Endodermal cell (in vitro differentiated cells): ENCODE data around the gene ITGA6. TPM values are rescaled to one million over a fixed set of nuclear protein-coding genes. Genes with fewer than 3 reads are reported as not detected.

ENCODE experiments used
- DNase-seq: peaks from one replicate; pipeline ENCODE4 v3.0.0-alpha.2; 2017
- H3K27ac ChIP-seq: 2 replicates; pipeline ENCODE4 v1.5.1; 2013; ENCODE audit warnings: mild to moderate bottlenecking, low read depth, low read length, moderate library complexity
- H3K27me3 ChIP-seq: 2 replicates; pipeline ENCODE4 v1.6.1; 2013; ENCODE audit warnings: mild to moderate bottlenecking, low read length, moderate library complexity; ENCODE audit not compliant: insufficient read depth, control insufficient read depth, poor library complexity, severe bottlenecking
- H3K36me3 ChIP-seq: 2 replicates; pipeline ENCODE4 v1.7.0; 2013; ENCODE audit warnings: mild to moderate bottlenecking, low read length, moderate library complexity; ENCODE audit not compliant: control insufficient read depth, insufficient read depth
- H3K4me1 ChIP-seq: one replicate; pipeline ENCODE4 v1.7.0; 2013; ENCODE audit warnings: low read length; ENCODE audit not compliant: control insufficient read depth, insufficient read depth
- H3K4me3 ChIP-seq: 2 replicates; pipeline ENCODE4 v1.5.1; 2013; ENCODE audit warnings: mild to moderate bottlenecking, low read length, moderate library complexity
- H3K9ac ChIP-seq: 2 replicates; pipeline ENCODE4 v1.6.1; 2013; ENCODE audit warnings: mild to moderate bottlenecking, low read length, moderate library complexity; ENCODE audit not compliant: poor library complexity, severe bottlenecking; ENCODE audit errors: extremely low read depth
- H3K9me3 ChIP-seq: 2 replicates; pipeline ENCODE4 v1.6.1; 2013; ENCODE audit warnings: mild to moderate bottlenecking, low read length, moderate library complexity; ENCODE audit not compliant: control insufficient read depth
- H3K27ac Mint-ChIP-seq: 2 replicates; pipeline ENCODE4 v1.8.0; 2020; ENCODE audit warnings: mixed read lengths
- H3K27me3 Mint-ChIP-seq: 2 replicates; pipeline ENCODE4 v1.8.0; 2021; ENCODE audit warnings: mild to moderate bottlenecking, mixed read lengths; ENCODE audit not compliant: insufficient read depth
- H3K36me3 Mint-ChIP-seq: 2 replicates; pipeline ENCODE4 v1.8.0; 2020; ENCODE audit warnings: low read depth, mixed read lengths
- H3K4me1 Mint-ChIP-seq: 2 replicates; pipeline ENCODE4 v1.8.0; 2020; ENCODE audit warnings: mixed read lengths
- H3K4me3 Mint-ChIP-seq: 2 replicates; pipeline ENCODE4 v1.8.0; 2020; ENCODE audit warnings: mild to moderate bottlenecking, moderate library complexity, mixed read lengths
- H3K9me3 Mint-ChIP-seq: 2 replicates; pipeline ENCODE4 v1.8.0; 2020; ENCODE audit warnings: mild to moderate bottlenecking, mixed read lengths
- WGBS, 2 experiments: methylation state at CpG; one replicate each; pipeline versions ENCODE4 v1.1.5 to v1.1.7; 2013; ENCODE audit warnings: missing lambda C conversion rate in 2 of 2, mixed read lengths in 1 of 2; ENCODE audit not compliant: insufficient coverage in 1 of 2, insufficient read length in 1 of 2; 5-methylcytosine and 5-hydroxymethylcytosine counted together
- total RNA-seq, 2 donors: library from RNA; stranded (reverse); fragmentation: NEBNext Ultra II Directional in 1 of 2; extraction: Animal tissue kit (Norgen Biotek cat#: 25700) in 1 of 2; gene quantifications; 2 replicates in 1 of 2; 3 replicates in 1 of 2; pipeline ENCODE4 v1.2.1, GENCODE V29; 2021
- TF ChIP-seq, protein P1 (sequence below): fragments of 200-600 bp; sonication (generic); conservative IDR thresholded peaks from 2 replicates; pipeline ENCODE4 v1.5.0; 2021; ENCODE audit warnings: antibody characterized with exemption, mild to moderate bottlenecking

Gene ITGA6
- total RNA-seq, 2 donors from 2014 or later: 35.8 to 45.7 TPM

DNA sequence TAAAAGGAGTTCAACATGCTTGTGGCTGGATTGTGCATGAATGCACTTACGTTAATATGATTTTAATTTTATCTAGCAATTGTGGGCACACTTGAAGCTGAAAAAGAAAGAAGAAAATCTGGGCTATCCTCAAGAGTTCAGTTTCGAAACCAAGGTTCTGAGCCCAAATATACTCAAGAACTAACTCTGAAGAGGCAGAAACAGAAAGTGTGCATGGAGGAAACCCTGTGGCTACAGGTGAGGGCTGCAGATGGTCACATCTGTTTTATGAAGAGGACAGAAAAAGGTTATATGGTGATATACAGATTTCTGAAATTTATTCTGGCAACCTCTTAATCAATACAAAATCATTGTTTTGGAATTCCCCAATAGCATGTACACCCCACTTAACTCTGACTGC, 57.3 kb downstream of the ITGA6 start:
- Mint-ChIP-seq H3K36me3 (peaks cover 21% of the 10 kb centered on the region), H3K4me3 (no peak overlapping the region), H3K27me3 (no peaks in the 10 kb centered on the region), H3K4me1 (no peaks in the 10 kb centered on the region), H3K9me3 (no peaks in the 10 kb centered on the region), H3K27ac (no peak overlapping the region)
- no peak overlapping the region for H3K27ac ChIP-seq
- no peak overlapping the region for H3K9ac ChIP-seq
- no peaks in the 10 kb centered on the region for H3K27me3 ChIP-seq
- WGBS, 2 experiments: 90 to 93% methylated on average over 2 of the region's 2 CpGs
- H3K9me3 ChIP-seq: no peaks in the 10 kb centered on the region
- H3K36me3 ChIP-seq: peaks cover 45% of the 10 kb centered on the region
- H3K4me3 ChIP-seq: no peak overlapping the region
- TF ChIP-seq, protein P1, sequence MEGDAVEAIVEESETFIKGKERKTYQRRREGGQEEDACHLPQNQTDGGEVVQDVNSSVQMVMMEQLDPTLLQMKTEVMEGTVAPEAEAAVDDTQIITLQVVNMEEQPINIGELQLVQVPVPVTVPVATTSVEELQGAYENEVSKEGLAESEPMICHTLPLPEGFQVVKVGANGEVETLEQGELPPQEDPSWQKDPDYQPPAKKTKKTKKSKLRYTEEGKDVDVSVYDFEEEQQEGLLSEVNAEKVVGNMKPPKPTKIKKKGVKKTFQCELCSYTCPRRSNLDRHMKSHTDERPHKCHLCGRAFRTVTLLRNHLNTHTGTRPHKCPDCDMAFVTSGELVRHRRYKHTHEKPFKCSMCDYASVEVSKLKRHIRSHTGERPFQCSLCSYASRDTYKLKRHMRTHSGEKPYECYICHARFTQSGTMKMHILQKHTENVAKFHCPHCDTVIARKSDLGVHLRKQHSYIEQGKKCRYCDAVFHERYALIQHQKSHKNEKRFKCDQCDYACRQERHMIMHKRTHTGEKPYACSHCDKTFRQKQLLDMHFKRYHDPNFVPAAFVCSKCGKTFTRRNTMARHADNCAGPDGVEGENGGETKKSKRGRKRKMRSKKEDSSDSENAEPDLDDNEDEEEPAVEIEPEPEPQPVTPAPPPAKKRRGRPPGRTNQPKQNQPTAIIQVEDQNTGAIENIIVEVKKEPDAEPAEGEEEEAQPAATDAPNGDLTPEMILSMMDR: no peak
- no peak for DNase-seq
- no peaks in the 10 kb centered on the region for H3K4me1 ChIP-seq

DNA sequence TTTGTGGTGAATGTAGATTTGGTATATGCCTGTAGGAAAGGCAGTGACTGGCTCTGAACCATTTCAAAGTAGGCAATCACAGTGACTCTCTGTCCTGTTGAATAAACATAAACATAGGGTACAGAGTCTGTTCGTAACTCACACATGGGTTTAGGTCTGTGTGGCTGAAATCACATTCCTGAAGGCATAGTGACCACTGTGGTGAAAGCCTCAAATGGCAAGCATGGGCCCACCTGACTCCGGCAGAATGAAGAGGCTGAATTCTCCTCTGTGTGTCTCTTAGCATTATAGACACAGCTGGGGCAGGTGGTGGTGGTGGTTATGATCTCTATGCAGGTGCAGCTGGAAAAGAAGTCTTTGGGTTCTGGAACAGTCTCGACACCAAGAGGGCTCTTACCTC, 61.2 kb downstream of the ITGA6 start:
- no peaks in the 10 kb centered on the region for H3K9me3 ChIP-seq
- Mint-ChIP-seq H3K36me3 (peaks cover 41% of the 10 kb centered on the region), H3K27ac (no peak overlapping the region), H3K4me1 (no peaks in the 10 kb centered on the region), H3K9me3 (no peaks in the 10 kb centered on the region), H3K4me3 (no peak overlapping the region), H3K27me3 (no peaks in the 10 kb centered on the region)
- no peaks in the 10 kb centered on the region for H3K4me1 ChIP-seq
- no peak overlapping the region for H3K9ac ChIP-seq
- no peaks in the 10 kb centered on the region for H3K27me3 ChIP-seq
- H3K27ac ChIP-seq: no peak overlapping the region
- DNase-seq: no peak
- H3K36me3 ChIP-seq: peaks cover 64% of the 10 kb centered on the region
- TF ChIP-seq, protein P1: no peak
- 90 to 100% methylated on average over 1 to 3 of the region's 3 CpGs for WGBS, 2 experiments
- no peak overlapping the region for H3K4me3 ChIP-seq

DNA sequence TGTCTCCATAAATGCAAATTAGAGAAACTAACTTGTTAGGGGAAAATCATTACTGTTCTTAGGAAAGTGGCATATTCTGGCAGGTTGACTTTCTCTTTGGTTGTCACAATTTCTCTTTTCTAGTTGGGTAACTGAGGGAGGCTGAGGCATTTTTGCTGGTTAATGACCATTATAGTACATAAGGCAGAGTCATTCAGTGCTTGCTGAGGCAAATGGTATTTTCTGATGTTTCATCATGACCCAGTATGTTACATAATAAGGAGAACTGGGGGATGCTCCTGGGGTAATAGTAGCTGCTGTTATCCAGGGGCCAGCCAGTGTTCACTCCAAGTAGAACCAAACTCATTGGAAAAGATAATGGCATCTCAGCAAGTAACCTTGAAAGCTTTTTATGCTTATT, 62.3 kb downstream of the ITGA6 start:
- no peak overlapping the region for H3K4me3 ChIP-seq
- Mint-ChIP-seq H3K27me3 (no peaks in the 10 kb centered on the region), H3K9me3 (no peaks in the 10 kb centered on the region), H3K4me1 (no peaks in the 10 kb centered on the region), H3K36me3 (peaks cover 41% of the 10 kb centered on the region), H3K4me3 (no peak overlapping the region), H3K27ac (no peak overlapping the region)
- peaks cover 73% of the 10 kb centered on the region for H3K36me3 ChIP-seq
- TF ChIP-seq, protein P1: no peak
- H3K27ac ChIP-seq: no peak overlapping the region
- no peak overlapping the region for H3K9ac ChIP-seq
- no peaks in the 10 kb centered on the region for H3K27me3 ChIP-seq
- no peaks in the 10 kb centered on the region for H3K4me1 ChIP-seq
- no peaks in the 10 kb centered on the region for H3K9me3 ChIP-seq
- no peak for DNase-seq
